Jurkat, Clone E6-1 (cell line): Measurements from ENCODE around the gene PRDM12.
A peak's percentile ranks its signal among the peaks of the same experiment; 100 is the strongest.

Source experiments
- DNase-seq: peaks from one replicate; pipeline ENCODE4 v3.0.0-alpha.2; 2011; ENCODE audit warnings: low read depth, low spot score
- H3K4me3 ChIP-seq: 2 replicates; pipeline ENCODE4 v1.5.1; 2011; ENCODE audit warnings: mild to moderate bottlenecking, low read length, control low read depth, moderate library complexity

Gene PRDM12

DNA sequence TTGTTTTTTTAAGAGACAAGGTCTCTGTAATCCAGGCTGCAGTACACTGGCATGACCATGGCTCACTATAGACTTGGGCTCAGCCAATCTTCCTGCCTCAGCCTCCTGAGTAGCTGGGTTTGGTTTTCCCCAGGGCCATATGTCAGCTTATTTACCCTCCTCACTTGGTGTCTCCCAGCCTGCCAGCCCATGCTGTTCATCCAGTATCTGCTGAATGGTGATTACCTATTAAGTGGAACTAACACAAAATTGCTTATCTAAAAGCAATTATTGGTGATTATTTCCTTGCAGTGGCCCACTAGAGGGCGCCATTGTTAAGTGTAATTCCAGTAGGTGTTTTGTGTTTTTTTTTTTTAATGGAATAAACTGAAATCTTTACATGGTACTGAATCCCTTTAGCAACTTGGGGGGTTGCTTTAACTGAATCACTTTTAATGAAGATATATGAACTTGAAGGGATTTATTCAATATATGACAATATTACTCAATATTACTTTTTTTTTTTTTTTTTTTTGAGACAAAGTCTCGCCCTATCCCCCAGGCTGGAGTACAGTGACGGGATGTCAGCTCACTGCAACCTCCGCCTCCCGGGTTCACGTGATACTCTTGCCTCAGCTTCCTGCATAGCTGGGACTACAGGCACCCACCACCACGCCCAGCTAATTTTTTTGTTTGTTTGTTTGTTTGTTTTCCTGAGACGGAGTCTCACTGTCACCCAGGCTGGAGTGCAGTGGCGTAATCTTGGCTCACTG lies 43.0 kb downstream of the PRDM12 start:
- no peak overlapping the region for H3K4me3 ChIP-seq
- peak; percentile 67 for DNase-seq

GRCh38 chr9:130710822-130711352 lies 46.5 kb downstream of the PRDM12 start:
- DNase-seq = no peak
- no peak overlapping the region for H3K4me3 ChIP-seq

GRCh38 chr9:130711469-130711868 lies 47.1 kb downstream of the PRDM12 start:
- DNase-seq = no peak

DNA sequence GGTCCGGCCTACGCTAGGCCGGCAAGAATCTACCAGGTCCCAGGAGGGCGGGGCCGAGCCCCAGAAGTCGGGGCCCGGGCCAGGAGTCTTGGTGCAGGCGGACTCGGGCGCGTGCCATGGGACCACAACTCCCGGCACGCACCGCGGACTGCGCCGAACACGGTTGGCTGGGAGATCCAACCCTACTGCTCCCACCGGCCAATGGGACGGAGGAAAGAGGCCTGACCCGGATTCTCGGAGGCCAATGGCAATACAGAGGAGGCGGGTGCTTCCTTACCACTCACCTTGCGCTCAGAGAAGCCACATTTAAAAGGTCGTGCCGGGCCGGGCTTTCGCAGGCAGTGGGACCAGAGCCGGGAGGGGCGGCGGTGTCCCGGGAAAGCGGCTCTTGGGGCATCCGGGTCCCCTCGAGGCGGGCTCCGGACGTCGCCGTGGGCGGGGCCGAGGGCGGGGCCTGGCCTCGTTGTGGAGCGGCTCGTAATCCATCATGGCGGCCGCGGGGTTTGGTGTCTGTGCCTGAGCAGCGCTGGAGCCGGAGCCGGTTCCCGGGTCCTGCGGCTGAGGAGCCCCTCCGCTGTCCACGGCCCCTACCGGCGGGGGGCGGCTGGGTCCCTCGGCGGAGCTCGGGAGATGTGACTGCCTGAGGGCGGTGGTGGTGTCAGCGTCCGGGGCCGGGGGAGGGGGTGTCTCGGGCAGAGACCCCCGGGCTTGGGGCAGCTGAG lies 48.3 kb downstream of the PRDM12 start:
- H3K4me3 ChIP-seq = peak overlapping the region; percentile 76
- DNase-seq = peak; percentile 96

More at GRCh38 chr9:130711469-130711868, 47.1 kb downstream of the PRDM12 start:
- H3K4me3 ChIP-seq = no peak overlapping the region

DNA sequence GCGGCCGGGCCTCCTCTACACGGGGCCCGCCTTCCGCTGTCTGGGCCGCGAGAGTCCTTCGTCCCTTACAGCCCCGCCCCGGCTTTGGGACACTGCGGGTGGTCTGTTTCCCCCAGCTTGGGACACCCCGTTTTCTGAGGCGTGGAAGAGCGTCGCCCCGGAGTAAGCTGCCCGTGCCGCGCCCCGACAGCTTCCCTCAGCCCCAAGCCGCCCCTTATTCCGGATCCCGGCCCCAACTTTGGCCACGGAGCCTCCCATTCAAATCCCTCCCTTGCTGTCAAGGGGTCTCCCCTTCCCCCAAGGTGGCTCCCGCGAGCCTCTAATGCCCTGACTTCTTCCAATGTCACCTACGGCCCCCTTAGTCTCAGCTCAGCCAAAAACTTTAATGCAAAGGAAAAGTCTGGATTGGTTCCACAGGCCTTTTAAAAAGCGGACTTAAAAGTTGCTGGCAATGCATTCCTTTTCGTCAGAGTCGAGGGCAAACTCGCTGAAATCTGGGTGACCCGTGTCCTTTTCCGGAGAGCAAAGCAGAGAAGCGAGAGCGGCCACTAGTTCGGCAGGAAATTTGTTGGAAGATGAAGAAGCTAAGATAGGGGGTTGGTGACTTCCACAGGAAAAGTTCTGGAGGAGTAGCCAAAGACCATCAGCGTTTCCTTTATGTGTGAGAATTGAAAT lies 49.0 kb downstream of the PRDM12 start:
- no peak for DNase-seq
- H3K4me3 ChIP-seq = peak overlapping the region; percentile 76

GRCh38 chr9:130714586-130715110 lies 50.3 kb downstream of the PRDM12 start:
- no peak for DNase-seq
- no peak overlapping the region for H3K4me3 ChIP-seq

GRCh38 chr9:130715270-130715669 lies 50.9 kb downstream of the PRDM12 start:
- no peak for DNase-seq
- H3K4me3 ChIP-seq = no peak overlapping the region

GRCh38 chr9:130718562-130718961 lies 54.2 kb downstream of the PRDM12 start:
- DNase-seq = no peak
- no peak overlapping the region for H3K4me3 ChIP-seq

DNA sequence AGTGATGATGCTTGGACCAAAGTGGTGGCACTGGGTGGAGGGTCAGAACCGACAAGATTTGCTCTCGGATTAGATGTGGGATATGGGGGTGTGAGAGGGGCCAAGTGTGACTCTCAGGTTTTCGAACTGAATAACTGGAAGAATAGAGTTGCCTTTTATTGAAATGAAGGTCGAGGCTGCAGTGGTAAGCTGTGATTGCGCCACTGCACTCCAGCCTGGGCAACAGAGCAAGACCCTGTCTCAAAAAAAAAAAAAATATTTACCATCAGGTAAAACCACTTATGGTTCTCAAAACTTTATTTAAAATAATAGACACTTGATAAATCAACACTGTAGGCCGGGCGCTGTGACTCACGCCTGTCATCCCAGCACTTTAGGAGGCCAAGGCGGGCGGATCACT lies 56.4 kb downstream of the PRDM12 start:
- no peak overlapping the region for H3K4me3 ChIP-seq
- no peak for DNase-seq

DNA sequence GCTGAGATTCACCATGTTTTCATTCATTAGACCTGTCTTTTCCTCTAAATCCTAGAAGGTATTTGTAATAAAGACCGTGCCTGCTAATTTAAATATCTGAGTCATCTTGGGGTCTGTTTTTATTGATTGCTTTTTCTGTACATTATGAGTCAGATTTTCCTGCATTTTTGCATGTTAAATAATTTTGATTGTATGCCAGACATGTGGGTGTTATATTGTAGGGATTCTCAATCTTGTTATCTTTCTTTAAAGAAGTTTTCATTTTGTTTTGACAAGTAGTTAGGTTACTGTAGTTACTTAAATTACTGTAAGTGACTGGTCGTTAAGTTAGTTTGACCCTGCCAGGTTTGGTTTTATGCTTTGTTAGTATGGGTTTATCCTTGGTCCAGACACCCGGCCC lies 64.3 kb downstream of the PRDM12 start:
- H3K4me3 ChIP-seq = no peak overlapping the region
- DNase-seq = no peak

DNA sequence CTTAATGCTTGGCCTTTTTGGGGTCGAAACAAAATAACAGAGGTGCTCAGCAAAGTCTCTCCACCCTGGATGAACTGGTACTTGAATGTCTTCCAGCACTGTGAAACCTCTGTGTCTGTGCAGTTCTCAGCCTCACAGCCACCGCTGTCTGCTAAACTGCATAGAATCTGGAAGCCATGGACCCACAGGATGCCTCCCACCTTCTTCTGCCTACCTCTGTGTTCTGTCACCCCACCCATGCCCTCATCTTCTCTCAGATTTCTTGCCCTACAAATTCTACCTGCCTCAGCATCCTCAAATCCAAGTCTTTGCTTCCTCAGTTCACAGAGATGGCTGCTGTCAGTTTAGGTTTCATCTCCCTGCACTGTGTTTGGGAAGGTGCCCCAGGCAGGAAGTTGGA lies 64.8 kb downstream of the PRDM12 start:
- no peak overlapping the region for H3K4me3 ChIP-seq
- no peak for DNase-seq

DNA sequence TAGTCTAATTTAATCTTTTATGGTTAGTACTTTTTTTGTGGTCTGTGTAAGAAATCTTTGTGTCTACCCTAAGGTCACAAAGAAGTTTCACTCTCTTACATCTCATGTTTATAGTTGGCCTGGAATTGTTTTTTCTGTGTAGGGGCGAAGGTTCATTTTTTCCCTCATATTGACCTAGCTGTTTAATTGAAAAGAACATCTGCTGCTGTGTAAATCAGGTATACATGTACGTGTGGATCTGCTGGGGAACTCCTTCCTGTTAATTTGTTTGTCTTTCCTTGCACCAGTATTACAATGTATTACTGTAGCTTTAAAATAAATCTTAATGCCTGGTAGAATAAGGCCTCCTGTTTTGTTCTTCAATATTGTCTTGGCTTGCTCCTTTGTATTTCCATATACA lies 67.0 kb downstream of the PRDM12 start:
- no peak overlapping the region for H3K4me3 ChIP-seq
- no peak for DNase-seq

GRCh38 chr9:130732136-130732535 lies 67.7 kb downstream of the PRDM12 start:
- no peak for DNase-seq

More at GRCh38 chr9:130732136-130732535, 67.7 kb downstream of the PRDM12 start:
- no peak overlapping the region for H3K4me3 ChIP-seq
